ENCODE measurements around the gene EDAR.

EDAR gene

DNA sequence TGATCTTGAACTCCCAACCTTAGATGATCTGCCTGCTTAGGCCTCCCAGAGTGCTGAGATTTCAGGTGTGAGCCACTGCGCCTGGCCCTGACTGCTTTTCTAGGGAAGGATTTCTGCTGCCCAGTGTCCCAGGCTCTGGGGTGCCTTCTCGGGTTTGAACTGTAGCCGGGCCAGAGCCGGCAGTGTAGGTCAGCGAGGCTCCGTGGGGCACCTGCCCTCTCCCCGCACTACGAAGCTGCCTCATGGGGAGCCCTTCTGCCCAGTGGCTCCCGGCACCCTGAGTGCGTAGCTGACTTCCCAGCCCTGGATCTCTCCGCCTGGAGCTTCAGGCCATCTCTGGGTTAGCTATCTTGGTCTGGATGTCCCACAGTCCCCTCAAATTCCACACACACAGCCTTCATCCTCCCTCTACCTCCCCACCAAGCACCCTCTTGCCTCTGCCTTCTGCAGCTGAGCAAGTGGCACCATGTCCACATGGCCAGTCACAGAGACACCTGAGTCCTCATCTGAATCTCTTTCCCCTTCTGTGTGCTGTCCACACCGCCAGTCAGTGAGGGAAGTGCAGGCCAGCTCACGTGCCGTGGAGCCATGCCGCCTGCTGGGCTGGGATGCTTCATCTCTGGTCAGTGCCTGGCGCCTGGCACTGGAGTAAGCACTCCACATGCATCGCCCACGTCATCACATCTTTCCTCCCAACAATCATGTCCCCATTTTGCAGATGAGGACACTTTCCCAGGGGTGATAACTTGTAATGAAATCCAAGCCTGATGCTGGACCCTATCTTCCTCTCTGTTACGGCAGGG lies 69.2 kb downstream of the EDAR start:
- no peak overlapping the region for H3K27ac Mint-ChIP-seq
- peaks cover 16% of the 10 kb centered on the region for H3K4me1 Mint-ChIP-seq
- TF ChIP-seq, protein P1, sequence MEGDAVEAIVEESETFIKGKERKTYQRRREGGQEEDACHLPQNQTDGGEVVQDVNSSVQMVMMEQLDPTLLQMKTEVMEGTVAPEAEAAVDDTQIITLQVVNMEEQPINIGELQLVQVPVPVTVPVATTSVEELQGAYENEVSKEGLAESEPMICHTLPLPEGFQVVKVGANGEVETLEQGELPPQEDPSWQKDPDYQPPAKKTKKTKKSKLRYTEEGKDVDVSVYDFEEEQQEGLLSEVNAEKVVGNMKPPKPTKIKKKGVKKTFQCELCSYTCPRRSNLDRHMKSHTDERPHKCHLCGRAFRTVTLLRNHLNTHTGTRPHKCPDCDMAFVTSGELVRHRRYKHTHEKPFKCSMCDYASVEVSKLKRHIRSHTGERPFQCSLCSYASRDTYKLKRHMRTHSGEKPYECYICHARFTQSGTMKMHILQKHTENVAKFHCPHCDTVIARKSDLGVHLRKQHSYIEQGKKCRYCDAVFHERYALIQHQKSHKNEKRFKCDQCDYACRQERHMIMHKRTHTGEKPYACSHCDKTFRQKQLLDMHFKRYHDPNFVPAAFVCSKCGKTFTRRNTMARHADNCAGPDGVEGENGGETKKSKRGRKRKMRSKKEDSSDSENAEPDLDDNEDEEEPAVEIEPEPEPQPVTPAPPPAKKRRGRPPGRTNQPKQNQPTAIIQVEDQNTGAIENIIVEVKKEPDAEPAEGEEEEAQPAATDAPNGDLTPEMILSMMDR (IDR thresholded peaks at IDR 0.05; ENCODE audit: unreplicated experiment in 3 of 3): no peak
- no peaks in the 10 kb centered on the region for H3K36me3 Mint-ChIP-seq (ENCODE audit: low read depth)
- H3K9me3 Mint-ChIP-seq: no peaks in the 10 kb centered on the region
- no peak overlapping the region for H3K4me3 Mint-ChIP-seq
- peaks cover 23% of the 10 kb centered on the region for H3K27me3 Mint-ChIP-seq (ENCODE audit: low read depth)

DNA sequence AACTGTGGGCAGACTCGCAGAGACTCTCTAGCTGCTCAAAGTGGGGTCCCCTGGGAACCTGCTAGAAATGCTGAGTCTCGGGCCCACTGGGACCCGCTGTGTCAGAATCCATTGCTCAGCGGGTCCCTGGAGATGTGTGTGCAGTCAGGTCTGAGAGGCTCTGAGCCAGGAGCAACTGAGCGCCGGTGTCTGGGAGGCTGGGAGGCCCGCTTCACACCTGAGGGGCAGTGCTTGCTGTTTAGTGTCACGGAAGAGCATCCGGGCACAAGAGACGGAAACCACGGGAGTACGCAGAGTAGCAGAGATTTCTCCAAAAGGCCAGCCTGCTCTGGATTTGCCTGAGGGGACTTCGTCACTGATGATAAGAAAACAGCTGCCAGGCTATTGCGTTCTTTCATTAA lies 70.1 kb downstream of the EDAR start:
- Mint-ChIP-seq H3K4me3 (no peak overlapping the region), H3K27me3 (ENCODE audit: low read depth) (peaks cover 23% of the 10 kb centered on the region), H3K4me1 (peaks cover 10% of the 10 kb centered on the region), H3K9me3 (no peaks in the 10 kb centered on the region), H3K36me3 (ENCODE audit: low read depth) (no peaks in the 10 kb centered on the region), H3K27ac (no peak overlapping the region)
- TF ChIP-seq, protein P1 (IDR thresholded peaks at IDR 0.05; ENCODE audit: unreplicated experiment in 3 of 3): no peak

DNA sequence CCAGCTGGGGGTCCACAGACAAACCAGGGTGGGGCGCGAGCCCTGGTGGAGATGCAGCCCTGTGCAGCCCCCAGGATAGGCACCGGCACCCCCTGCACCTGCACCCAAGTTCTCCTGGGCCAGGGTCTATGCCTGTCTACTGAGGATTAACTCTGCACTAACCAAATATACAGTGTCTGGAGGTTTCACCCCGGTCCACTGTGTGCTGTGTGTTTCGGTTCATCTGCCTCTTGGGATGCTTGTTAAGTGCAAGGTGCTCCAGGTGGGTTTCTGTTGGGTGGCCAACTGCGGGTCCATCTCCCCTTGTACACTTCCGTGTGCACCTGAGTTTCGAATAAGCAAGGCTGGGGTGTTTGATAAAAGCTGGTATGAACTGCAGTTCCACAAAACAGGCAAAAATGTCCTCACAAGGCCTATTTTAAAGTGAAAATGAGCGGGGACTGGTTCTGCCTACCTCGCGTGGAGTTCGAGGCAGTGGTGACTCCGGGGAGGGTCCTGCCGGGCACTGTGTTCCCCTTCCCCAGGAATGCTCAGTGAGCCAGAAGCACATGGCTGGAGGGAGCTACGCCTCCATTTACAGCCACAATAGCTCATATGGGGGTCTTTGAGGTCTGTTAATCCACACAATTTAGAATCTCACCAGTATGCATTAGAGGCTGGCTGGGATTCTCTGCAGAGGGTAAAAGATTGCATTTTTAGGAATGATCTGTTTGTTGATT lies 70.7 kb downstream of the EDAR start:
- no peak overlapping the region for H3K27ac Mint-ChIP-seq
- no peaks in the 10 kb centered on the region for H3K9me3 Mint-ChIP-seq
- peaks cover 23% of the 10 kb centered on the region for H3K27me3 Mint-ChIP-seq (ENCODE audit: low read depth)
- H3K36me3 Mint-ChIP-seq (ENCODE audit: low read depth): no peaks in the 10 kb centered on the region
- H3K4me3 Mint-ChIP-seq: no peak overlapping the region
- TF ChIP-seq, protein P1 (IDR thresholded peaks at IDR 0.05; ENCODE audit: unreplicated experiment in 3 of 3): no peak
- H3K4me1 Mint-ChIP-seq: peaks cover 10% of the 10 kb centered on the region

DNA sequence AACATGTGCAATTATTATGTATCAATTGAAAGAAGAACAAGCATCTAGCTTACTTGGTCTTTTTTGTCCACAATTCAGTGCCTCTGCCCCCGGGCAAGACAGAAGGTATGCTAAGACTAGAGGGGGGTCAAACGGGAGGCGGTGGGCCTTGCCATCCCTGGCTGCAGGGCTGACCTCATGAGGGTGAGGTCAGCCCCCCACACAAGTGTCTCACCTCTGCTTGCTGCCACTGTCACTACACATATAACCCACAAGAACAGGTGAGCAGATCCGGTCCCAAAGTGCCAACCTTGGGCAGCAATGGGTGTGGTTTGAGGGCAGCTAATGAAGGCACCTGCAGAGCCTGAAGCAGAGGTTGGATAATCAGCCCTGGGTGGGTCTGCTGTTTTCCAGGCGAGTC lies 71.5 kb downstream of the EDAR start:
- peaks cover 10% of the 10 kb centered on the region for H3K4me1 Mint-ChIP-seq
- TF ChIP-seq, protein P1 (IDR thresholded peaks at IDR 0.05; ENCODE audit: unreplicated experiment in 3 of 3): no peak
- H3K27me3 Mint-ChIP-seq (ENCODE audit: low read depth): peaks cover 18% of the 10 kb centered on the region

GRCh38 chr2:108916796-108917421 lies 72.1 kb downstream of the EDAR start:
- TF ChIP-seq, protein P1 (IDR thresholded peaks at IDR 0.05; ENCODE audit: unreplicated experiment in 3 of 3): no peak
- peaks cover 16% of the 10 kb centered on the region for H3K27me3 Mint-ChIP-seq (ENCODE audit: low read depth)
- H3K36me3 Mint-ChIP-seq (ENCODE audit: low read depth): no peaks in the 10 kb centered on the region
- peaks cover 10% of the 10 kb centered on the region for H3K4me1 Mint-ChIP-seq
- no peak overlapping the region for H3K4me3 Mint-ChIP-seq
- no peak overlapping the region for H3K27ac Mint-ChIP-seq
- H3K9me3 Mint-ChIP-seq: no peaks in the 10 kb centered on the region

More for the DNA sequence above, 71.5 kb downstream of the EDAR start:
- Mint-ChIP-seq H3K9me3 (no peaks in the 10 kb centered on the region), H3K27ac (no peak overlapping the region), H3K4me3 (no peak overlapping the region), H3K36me3 (ENCODE audit: low read depth) (no peaks in the 10 kb centered on the region)

Measured in nephron (organoid).